Common myeloid progenitor, CD34-positive (primary cell): ENCODE measurements around the gene CCDC136.

Experiments
- CTCF ChIA-PET: fragments of 350-600 bp; sonication (Branson Sonifier 250); formaldehyde crosslinking; loops from one replicate; lab custom pipeline; 2021; ENCODE audit warnings: antibody characterized with exemption; lab: Charles Lee
- POLR2A ChIA-PET: fragments of 350-600 bp; sonication (Branson Sonifier 250); formaldehyde crosslinking; loops from one replicate; lab custom pipeline; 2021; ENCODE audit warnings: antibody characterized with exemption; lab: Charles Lee
- DNase-seq, 3 donors: peaks; one replicate each; pipeline versions ENCODE4 v3.0.0 to v3.0.0-alpha.2; 2013
- H3K27ac ChIP-seq, 2 experiments: 1 replicate in 1 of 2; 2 replicates in 1 of 2; pipeline ENCODE4 v1.7.0; 2013; ENCODE audit warnings: inconsistent platforms in 2 of 2, low read length in 2 of 2, mild to moderate bottlenecking in 2 of 2, low read depth in 1 of 2, moderate library complexity in 1 of 2; ENCODE audit not compliant: severe bottlenecking in 2 of 2, insufficient read depth in 1 of 2, poor library complexity in 1 of 2
- H3K27me3 ChIP-seq, 5 experiments: replicated peaks in 2 of 5; 1 replicate in 3 of 5; 2 replicates in 2 of 5; pipeline versions ENCODE4 v1.6.1 to v1.7.0; 2013; ENCODE audit warnings: low read length in 4 of 5, mild to moderate bottlenecking in 2 of 5, moderate library complexity in 2 of 5, inconsistent platforms in 1 of 5; ENCODE audit not compliant: insufficient read depth in 5 of 5, control insufficient read depth in 4 of 5
- H3K36me3 ChIP-seq, 4 experiments: 1 replicate in 2 of 4; 2 replicates in 2 of 4; pipeline versions ENCODE4 v1.6.1 to v1.7.0; 2013; ENCODE audit warnings: low read length in 3 of 4, control low read depth in 1 of 4, mild to moderate bottlenecking in 1 of 4; ENCODE audit not compliant: control insufficient read depth in 4 of 4, insufficient read depth in 4 of 4
- H3K4me1 ChIP-seq, 4 experiments: 1 replicate in 3 of 4; 2 replicates in 1 of 4; pipeline versions ENCODE4 v1.6.1 to v1.7.1; 2013; ENCODE audit warnings: low read length in 3 of 4, mild to moderate bottlenecking in 3 of 4, control low read depth in 1 of 4, inconsistent platforms in 1 of 4, moderate library complexity in 1 of 4; ENCODE audit not compliant: control insufficient read depth in 4 of 4, insufficient read depth in 4 of 4; ENCODE audit errors: control extremely low read depth in 1 of 4
- H3K4me3 ChIP-seq, 7 experiments: 1 replicate in 4 of 7; 2 replicates in 3 of 7; pipeline versions ENCODE4 v1.5.1 to v1.7.0; 2013; ENCODE audit warnings: mild to moderate bottlenecking in 7 of 7, low read length in 6 of 7, moderate library complexity in 6 of 7, inconsistent platforms in 2 of 7, low read depth in 2 of 7, control low read depth in 1 of 7; ENCODE audit not compliant: insufficient read depth in 4 of 7, control insufficient read depth in 1 of 7; ENCODE audit errors: extremely low read depth in 1 of 7
- H3K9me3 ChIP-seq, 5 experiments: 1 replicate in 4 of 5; 2 replicates in 1 of 5; pipeline versions ENCODE4 v1.6.1 to v1.7.1; 2013; ENCODE audit warnings: low read length in 4 of 5, mild to moderate bottlenecking in 2 of 5, inconsistent platforms in 1 of 5, low read depth in 1 of 5, moderate library complexity in 1 of 5; ENCODE audit not compliant: control insufficient read depth in 4 of 5, insufficient read depth in 2 of 5; ENCODE audit errors: control extremely low read depth in 1 of 5
- whole genome bisulfite sequencing: methylation state at CpG from one replicate; pipeline ENCODE4 v1.1.5; 2013; ENCODE audit not compliant: insufficient coverage; 5-methylcytosine and 5-hydroxymethylcytosine counted together

The CCDC136 gene

GRCh38 chr7:128849156-128849515, 57.4 kb downstream of the CCDC136 start:
- DNase-seq, result no peak
- CTCF ChIA-PET, result interaction anchor here (0.9 kb wide), 1 partner anchor 17 kb away, joined by 3 read pairs; no protein-coding TSS in a partner anchor
- no peaks in the 10 kb centered on the region for H3K36me3 ChIP-seq
- no peaks in the 10 kb centered on the region for H3K9me3 ChIP-seq
- H3K4me1 ChIP-seq, result peaks cover 0 to 4% (median 1%) of the 10 kb centered on the region in 4 experiments
- H3K27me3 ChIP-seq, result no peaks in the 10 kb centered on the region
- POLR2A ChIA-PET, result no interaction called here
- H3K27ac ChIP-seq, result no peak overlapping the region
- no peak overlapping the region for H3K4me3 ChIP-seq
- WGBS, result over 99% methylated on average over 14 of the region's 16 CpGs

GRCh38 chr7:128849804-128850490, 58.2 kb downstream of the CCDC136 start:
- POLR2A ChIA-PET, result no interaction called here
- no peaks in the 10 kb centered on the region for H3K27me3 ChIP-seq
- no peaks in the 10 kb centered on the region for H3K9me3 ChIP-seq
- CTCF ChIA-PET, result interaction anchor here (1.0 to 1.1 kb wide), 2 partner anchors 9 to 10 kb away, joined by 3 to 4 read pairs; no protein-coding TSS in a partner anchor
- H3K4me3 ChIP-seq, result no peak overlapping the region
- H3K27ac ChIP-seq, result no peak overlapping the region
- no peaks in the 10 kb centered on the region for H3K36me3 ChIP-seq
- peaks cover 0 to 4% (median 1%) of the 10 kb centered on the region in 4 experiments for H3K4me1 ChIP-seq
- no peak for DNase-seq
- WGBS, result 93% methylated on average over 14 of the region's 18 CpGs

DNA sequence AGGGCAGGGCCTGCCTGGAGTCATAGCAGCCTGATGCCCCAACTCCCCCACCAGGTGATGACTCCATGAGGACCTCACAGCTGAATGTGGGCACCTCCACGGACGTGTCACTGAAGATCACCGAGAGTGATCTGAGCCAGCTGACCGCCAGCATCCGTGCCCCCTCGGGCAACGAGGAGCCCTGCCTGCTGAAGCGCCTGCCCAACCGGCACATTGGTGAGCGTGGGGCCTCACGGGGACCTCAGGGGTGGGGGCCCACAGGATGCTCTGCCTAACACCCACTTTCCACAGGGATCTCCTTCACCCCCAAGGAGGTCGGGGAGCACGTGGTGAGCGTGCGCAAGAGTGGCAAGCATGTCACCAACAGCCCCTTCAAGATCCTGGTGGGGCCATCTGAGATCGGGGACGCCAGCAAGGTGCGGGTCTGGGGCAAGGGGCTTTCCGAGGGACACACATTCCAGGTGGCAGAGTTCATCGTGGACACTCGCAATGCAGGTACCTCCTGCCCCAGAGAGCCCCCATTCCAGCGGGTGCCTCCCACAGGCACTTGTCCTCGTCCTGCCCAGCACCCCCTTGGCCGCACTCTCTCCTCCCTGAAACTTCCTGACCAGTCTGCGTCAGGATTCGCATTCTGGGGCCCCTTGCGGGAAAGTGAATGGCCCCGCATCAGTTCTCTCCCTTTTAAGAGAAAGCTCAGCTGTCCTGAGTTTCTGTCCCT, 60.9 kb downstream of the CCDC136 start:
- H3K27ac ChIP-seq, result no peak overlapping the region
- 94% methylated on average over 21 of the region's 28 CpGs for WGBS
- H3K36me3 ChIP-seq, result no peaks in the 10 kb centered on the region
- ChIA-PET CTCF (no interaction called here), POLR2A (no interaction called here)
- no peaks in the 10 kb centered on the region for H3K9me3 ChIP-seq
- H3K4me3 ChIP-seq, result no peak overlapping the region
- no peak for DNase-seq
- H3K4me1 ChIP-seq, result peaks cover 0 to 4% (median 1%) of the 10 kb centered on the region in 4 experiments
- no peaks in the 10 kb centered on the region for H3K27me3 ChIP-seq

- no peaks in the 10 kb centered on the region for H3K36me3 ChIP-seq
- DNase-seq, result peak in 2 of 3 donors; percentile 50 to 54
- 74% methylated on average over 20 of the region's 23 CpGs for WGBS
- H3K9me3 ChIP-seq, result no peaks in the 10 kb centered on the region
- ChIA-PET POLR2A (no interaction called here), CTCF (no interaction called here)
- no peak overlapping the region for H3K27ac ChIP-seq
- H3K4me3 ChIP-seq, result no peak overlapping the region
- H3K27me3 ChIP-seq, result no peaks in the 10 kb centered on the region
- H3K4me1 ChIP-seq, result peaks cover 0 to 4% (median 1%) of the 10 kb centered on the region in 4 experiments
Measured at GRCh38 chr7:128853799-128854198, 62.0 kb downstream of the CCDC136 start.

DNA sequence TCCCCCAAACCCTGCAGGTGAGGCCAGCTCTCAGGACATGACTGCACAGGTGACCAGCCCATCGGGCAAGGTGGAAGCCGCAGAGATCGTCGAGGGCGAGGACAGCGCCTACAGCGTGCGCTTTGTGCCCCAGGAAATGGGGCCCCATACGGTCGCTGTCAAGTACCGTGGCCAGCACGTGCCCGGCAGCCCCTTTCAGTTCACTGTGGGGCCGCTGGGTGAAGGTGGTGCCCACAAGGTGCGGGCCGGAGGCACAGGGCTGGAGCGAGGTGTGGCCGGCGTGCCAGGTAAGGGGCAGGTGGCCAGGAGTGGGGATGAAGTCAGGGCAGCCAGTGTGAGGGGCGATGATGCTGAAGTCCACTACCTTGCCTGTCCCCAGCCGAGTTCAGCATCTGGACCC, 62.6 kb downstream of the CCDC136 start:
- H3K9me3 ChIP-seq, result no peaks in the 10 kb centered on the region
- DNase-seq, result no peak
- no peaks in the 10 kb centered on the region for H3K36me3 ChIP-seq
- ChIA-PET POLR2A (no interaction called here), CTCF (no interaction called here)
- 95% methylated on average over 17 of the region's 21 CpGs for WGBS
- H3K4me3 ChIP-seq, result no peak overlapping the region
- H3K27ac ChIP-seq, result no peak overlapping the region
- no peaks in the 10 kb centered on the region for H3K27me3 ChIP-seq
- peaks cover 0 to 7% (median 5%) of the 10 kb centered on the region in 4 experiments for H3K4me1 ChIP-seq

DNA sequence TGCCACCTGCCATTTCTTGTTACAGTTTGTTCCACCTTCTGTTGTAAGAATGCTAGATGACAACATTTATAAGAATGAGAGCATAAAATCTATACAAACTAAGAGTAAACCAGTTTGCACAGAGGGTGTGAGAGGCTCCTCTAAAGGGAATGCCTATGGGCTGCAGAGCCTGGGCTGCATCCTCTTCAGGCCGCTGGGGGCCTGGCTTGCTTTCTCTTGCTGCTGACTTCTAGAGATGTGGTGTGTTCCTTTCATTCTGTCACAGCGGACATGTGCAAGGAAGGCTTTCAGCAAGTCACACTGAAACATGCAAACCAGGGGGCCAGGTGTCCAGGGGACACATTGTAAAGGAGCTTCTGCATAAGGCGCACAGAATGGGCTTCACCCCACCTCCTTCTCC, 63.8 kb downstream of the CCDC136 start:
- H3K36me3 ChIP-seq, result no peaks in the 10 kb centered on the region

More for the DNA sequence above, 63.8 kb downstream of the CCDC136 start:
- WGBS, result 100% methylated on average over 3 of the region's 3 CpGs
- Histone ChIP-seq H3K4me3 (no peak overlapping the region), H3K4me1 (peaks cover 0 to 19% (median 16%) of the 10 kb centered on the region in 4 experiments), H3K27ac (no peak overlapping the region), H3K9me3 (no peaks in the 10 kb centered on the region), H3K27me3 (no peaks in the 10 kb centered on the region)
- DNase-seq, result no peak
- CTCF ChIA-PET, result interaction anchor here (1.5 to 1.8 kb wide), 2 partner anchors 13 to 20 kb away, joined by 5 to 8 read pairs; no protein-coding TSS in a partner anchor
- POLR2A ChIA-PET, result no interaction called here
